ENCODE data around the gene PDILT. TPM values are rescaled to one million over a fixed set of nuclear protein-coding genes. Genes with fewer than 3 reads are reported as not detected.

The PDILT gene
- total RNA-seq, 2 experiments from 2014 or later: not detected

- no peak for DNase-seq
- CTCF ChIA-PET: interaction anchor here (4.4 kb wide), 1 partner anchor 12 kb away, joined by 32 read pairs; no protein-coding TSS in a partner anchor
- POLR2A ChIA-PET: no interaction called here
- Mint-ChIP-seq H3K4me3 (no peak overlapping the region), H3K9me3 (no peaks in the 10 kb centered on the region), H3K4me1 (ENCODE audit: low read depth) (no peaks in the 10 kb centered on the region), H3K27ac (no peak overlapping the region), H3K36me3 (ENCODE audit: low read depth) (no peaks in the 10 kb centered on the region), H3K27me3 (no peaks in the 10 kb centered on the region)
- ATAC-seq: no peak
- no peak for TF ChIP-seq CTCF (IDR thresholded peaks at IDR 0.05)
- intact Hi-C loops (cut with micrococcal nuclease): no loop called here
Observed at GRCh38 chr16:20396846-20397467, 7.6 kb downstream of the PDILT start.

- H3K4me1 Mint-ChIP-seq (ENCODE audit: low read depth): no peaks in the 10 kb centered on the region
- H3K27me3 Mint-ChIP-seq: no peaks in the 10 kb centered on the region
- H3K4me3 Mint-ChIP-seq: no peak overlapping the region
- ChIA-PET POLR2A (no interaction called here), CTCF (interaction anchor here (4.4 kb wide), 1 partner anchor 11 kb away, joined by 32 read pairs; no protein-coding TSS in a partner anchor)
- TF ChIP-seq CTCF (IDR thresholded peaks at IDR 0.05): no peak
- H3K36me3 Mint-ChIP-seq (ENCODE audit: low read depth): no peaks in the 10 kb centered on the region
- no peak overlapping the region for H3K27ac Mint-ChIP-seq
- intact Hi-C loops (cut with micrococcal nuclease): no loop called here
- no peaks in the 10 kb centered on the region for H3K9me3 Mint-ChIP-seq
- no peak for ATAC-seq
- DNase-seq: no peak
Observed at GRCh38 chr16:20395946-20396345, 8.6 kb downstream of the PDILT start.

- intact Hi-C loops (cut with micrococcal nuclease): no loop called here
- no peak for TF ChIP-seq CTCF (IDR thresholded peaks at IDR 0.05)
- no peak for ATAC-seq
- H3K4me1 Mint-ChIP-seq (ENCODE audit: low read depth): no peaks in the 10 kb centered on the region
- H3K4me3 Mint-ChIP-seq: no peak overlapping the region
- POLR2A ChIA-PET: interaction anchor here (0.6 kb wide), 1 partner anchor 118 kb away, joined by 3 read pairs; no protein-coding TSS in a partner anchor
- CTCF ChIA-PET: interaction anchor here (4.4 kb wide), 1 partner anchor 9 kb away, joined by 32 read pairs; no protein-coding TSS in a partner anchor
- H3K9me3 Mint-ChIP-seq: no peaks in the 10 kb centered on the region
- no peak for DNase-seq
- no peaks in the 10 kb centered on the region for H3K36me3 Mint-ChIP-seq (ENCODE audit: low read depth)
- no peaks in the 10 kb centered on the region for H3K27me3 Mint-ChIP-seq
- H3K27ac Mint-ChIP-seq: no peak overlapping the region
Observed at GRCh38 chr16:20393801-20394577, 10.5 kb downstream of the PDILT start.

- Mint-ChIP-seq H3K27me3 (peaks cover 13% of the 10 kb centered on the region), H3K4me3 (no peak overlapping the region), H3K4me1 (ENCODE audit: low read depth) (no peaks in the 10 kb centered on the region), H3K36me3 (ENCODE audit: low read depth) (no peaks in the 10 kb centered on the region), H3K9me3 (no peaks in the 10 kb centered on the region), H3K27ac (no peak overlapping the region)
- CTCF ChIA-PET: no interaction called here
- ATAC-seq (no peak), DNase-seq (no peak)
- POLR2A ChIA-PET: no interaction called here
- no peak for TF ChIP-seq CTCF (IDR thresholded peaks at IDR 0.05)
- intact Hi-C loops (cut with micrococcal nuclease): no loop called here
Observed at GRCh38 chr16:20391045-20391444, 13.5 kb downstream of the PDILT start.

GRCh38 chr16:20388854-20389253, 15.7 kb downstream of the PDILT start:
- no peaks in the 10 kb centered on the region for H3K4me1 Mint-ChIP-seq (ENCODE audit: low read depth)
- no peaks in the 10 kb centered on the region for H3K9me3 Mint-ChIP-seq
- no peak for TF ChIP-seq CTCF (IDR thresholded peaks at IDR 0.05)
- no peak overlapping the region for H3K27ac Mint-ChIP-seq
- ATAC-seq (no peak), DNase-seq (no peak)
- intact Hi-C loops (cut with micrococcal nuclease): no loop called here
- peaks cover 13% of the 10 kb centered on the region for H3K27me3 Mint-ChIP-seq
- H3K36me3 Mint-ChIP-seq (ENCODE audit: low read depth): no peaks in the 10 kb centered on the region
- no peak overlapping the region for H3K4me3 Mint-ChIP-seq
- CTCF ChIA-PET: no interaction called here
- POLR2A ChIA-PET: no interaction called here
